Right hindlimb (tissue), 1 donor: Measurements from ENCODE around the gene ZCCHC17.
"Not testable (repeated sequence)": the region's sequence is repeated elsewhere in the genome, so short reads cannot be mapped to it uniquely, and the experiment has no call there.

Experiments
- DNase-seq: peaks from one replicate; pipeline ENCODE4 v3.0.0-alpha.2; 2018

The ZCCHC17 gene

GRCh38 chr1:31372051-31372450 lies 75.2 kb downstream of the ZCCHC17 start:
- no peak for DNase-seq

- DNase-seq: no peak
Observed at GRCh38 chr1:31372751-31373055, 75.9 kb downstream of the ZCCHC17 start.

GRCh38 chr1:31373056-31373896 lies 76.4 kb downstream of the ZCCHC17 start, which contains the start of gene FABP3:
Gene FABP3 (minus strand): TSS chr1:31373076. CDS start chr1:31373014, 62 bp downstream.
- DNase-seq: peak; percentile 92

GRCh38 chr1:31373897-31374486 lies 77.2 kb downstream of the ZCCHC17 start:
- no peak for DNase-seq

- peak; percentile 90 for DNase-seq
Observed at GRCh38 chr1:31374511-31375196, 77.8 kb downstream of the ZCCHC17 start.

GRCh38 chr1:31376375-31377134 lies 79.7 kb downstream of the ZCCHC17 start:
- peak; percentile 93 for DNase-seq

GRCh38 chr1:31377364-31377863 lies 80.6 kb downstream of the ZCCHC17 start:
- DNase-seq: no peak

DNA sequence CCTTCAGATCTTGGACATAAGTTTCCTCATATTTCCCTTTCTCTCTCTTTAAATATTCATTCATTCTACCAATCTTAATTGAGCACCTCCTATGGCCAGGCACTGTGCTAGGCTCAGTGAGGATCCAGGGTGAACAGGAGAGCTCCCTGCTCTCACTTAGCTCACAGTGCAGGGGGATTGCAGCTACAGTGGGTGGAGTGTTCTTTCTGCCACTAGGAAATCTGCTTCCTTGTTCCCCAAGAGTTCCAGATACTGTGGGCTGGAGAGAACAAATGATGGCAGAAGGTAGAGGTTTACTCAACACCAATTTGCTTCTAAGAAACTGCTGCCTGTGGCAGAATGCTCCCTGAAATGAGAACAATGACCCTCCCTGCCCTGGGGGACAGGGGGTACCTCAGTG lies 81.2 kb downstream of the ZCCHC17 start:
- no peak for DNase-seq

- no peak for DNase-seq
Observed at GRCh38 chr1:31380181-31380580, 83.3 kb downstream of the ZCCHC17 start.

GRCh38 chr1:31381394-31382294 lies 84.8 kb downstream of the ZCCHC17 start:
- DNase-seq: peak; percentile 31

GRCh38 chr1:31382379-31382989 lies 85.7 kb downstream of the ZCCHC17 start:
- DNase-seq: no peak

DNA sequence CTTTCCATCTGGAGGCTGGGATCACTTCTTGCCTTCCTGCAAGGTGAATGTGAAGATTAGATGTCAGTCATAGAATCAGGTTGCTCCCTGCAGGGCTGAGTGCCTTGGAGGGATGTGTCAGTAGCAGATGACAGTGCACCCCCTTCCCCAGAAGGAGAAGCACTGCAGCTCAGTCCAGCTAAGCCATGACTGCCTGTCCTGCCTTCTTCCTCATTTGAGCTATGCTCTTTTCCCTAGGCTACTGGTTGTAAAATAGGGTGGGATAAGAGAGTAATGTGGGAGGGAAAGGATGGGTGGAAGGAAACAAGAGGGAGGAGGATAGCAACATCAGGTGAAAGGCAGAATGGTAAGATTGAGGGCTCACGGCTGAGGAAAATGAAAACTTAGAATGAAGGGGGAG lies 87.1 kb downstream of the ZCCHC17 start:
- no peak for DNase-seq

- not testable (repeated sequence) for DNase-seq
Observed at GRCh38 chr1:31386576-31387243, 89.9 kb downstream of the ZCCHC17 start.

- DNase-seq: no peak
Observed at GRCh38 chr1:31387612-31388011, 90.8 kb downstream of the ZCCHC17 start.

DNA sequence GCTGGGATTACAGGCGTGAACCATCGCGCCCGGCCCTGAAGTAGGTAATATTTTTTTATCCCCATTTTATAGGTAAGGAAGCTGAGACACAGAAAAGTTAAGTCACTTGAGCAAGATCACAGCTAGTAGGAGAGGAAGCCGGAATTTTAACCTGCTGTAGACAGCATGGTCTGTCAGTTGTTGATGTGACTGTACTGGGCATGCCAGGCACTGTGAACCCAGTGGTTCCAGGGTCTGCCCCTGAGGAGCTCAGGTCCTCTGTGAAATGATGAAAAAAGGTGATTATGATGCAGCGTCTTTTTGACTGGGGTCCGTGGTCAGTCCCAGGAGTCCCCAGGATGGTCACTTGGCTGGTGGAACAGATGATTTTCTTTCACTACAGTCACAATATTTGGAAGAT lies 92.8 kb downstream of the ZCCHC17 start:
- no peak for DNase-seq

DNA sequence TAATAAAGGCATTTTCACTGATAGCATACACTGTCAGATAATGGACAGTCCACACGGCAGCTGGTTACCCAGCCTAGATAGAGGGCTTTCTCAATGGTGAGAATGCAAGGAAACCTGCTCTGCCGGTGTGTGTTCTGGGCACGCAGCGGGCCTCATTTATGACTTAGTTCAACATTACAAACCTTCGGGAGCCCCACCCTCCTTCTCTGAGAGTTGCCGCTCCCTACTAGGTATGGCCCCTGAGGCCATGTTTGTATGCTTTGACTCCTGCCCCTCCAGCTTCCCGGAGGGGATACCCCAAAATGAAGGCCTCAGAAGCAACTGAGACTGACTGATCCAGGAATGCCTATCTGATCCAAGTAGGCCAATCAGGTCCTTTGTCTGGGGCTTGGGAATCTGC lies 93.2 kb downstream of the ZCCHC17 start:
- DNase-seq: no peak

DNA sequence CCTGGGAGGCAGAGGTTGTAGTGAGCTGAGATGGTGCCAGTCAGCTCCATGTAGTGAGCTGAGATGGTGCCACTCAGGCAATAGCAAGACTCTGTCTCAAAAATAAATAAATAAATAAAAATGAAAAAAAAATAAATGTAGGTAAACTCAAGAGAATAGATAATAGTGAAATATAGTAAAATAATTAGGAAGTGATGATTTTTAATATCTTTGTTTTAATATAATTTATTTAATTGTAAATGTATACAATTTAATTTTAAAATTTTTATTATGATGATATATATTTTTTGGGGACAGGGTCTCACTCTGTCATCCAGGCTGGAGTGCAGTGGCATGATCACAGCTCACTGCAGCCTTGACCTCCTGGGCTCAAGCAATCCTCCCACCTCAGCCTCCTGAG lies 96.6 kb downstream of the ZCCHC17 start:
- no peak for DNase-seq

DNA sequence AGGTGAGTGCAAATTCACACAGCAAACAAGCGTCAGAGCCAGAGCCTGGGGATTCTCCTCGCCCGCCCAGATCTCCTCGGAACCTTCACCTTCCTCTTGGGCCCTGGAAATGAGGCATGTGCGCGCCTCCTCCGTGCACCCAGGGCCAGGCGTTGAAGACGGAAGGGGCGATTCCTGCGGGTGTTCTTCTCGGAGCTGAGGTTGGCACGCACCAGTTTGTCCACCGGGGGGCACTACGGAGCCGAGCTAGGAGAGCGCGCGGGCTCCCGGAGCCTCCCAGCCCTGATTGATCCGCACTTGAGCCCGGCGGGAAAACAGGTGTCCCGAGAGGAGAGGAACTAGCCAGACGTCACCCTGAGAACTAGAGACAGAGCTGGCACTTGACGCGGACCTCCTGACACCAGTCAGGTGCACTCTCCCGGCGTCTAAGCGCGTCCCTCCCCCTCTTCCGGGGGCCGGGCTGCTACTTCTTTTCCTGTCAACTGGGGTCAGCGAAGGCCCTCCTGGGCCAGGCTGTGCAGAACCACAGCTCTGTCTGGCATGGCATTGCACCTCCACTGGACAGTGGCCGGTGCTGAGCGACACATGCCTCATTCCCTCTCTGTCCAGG lies 97.9 kb downstream of the ZCCHC17 start:
- peak; percentile 87 for DNase-seq

DNA sequence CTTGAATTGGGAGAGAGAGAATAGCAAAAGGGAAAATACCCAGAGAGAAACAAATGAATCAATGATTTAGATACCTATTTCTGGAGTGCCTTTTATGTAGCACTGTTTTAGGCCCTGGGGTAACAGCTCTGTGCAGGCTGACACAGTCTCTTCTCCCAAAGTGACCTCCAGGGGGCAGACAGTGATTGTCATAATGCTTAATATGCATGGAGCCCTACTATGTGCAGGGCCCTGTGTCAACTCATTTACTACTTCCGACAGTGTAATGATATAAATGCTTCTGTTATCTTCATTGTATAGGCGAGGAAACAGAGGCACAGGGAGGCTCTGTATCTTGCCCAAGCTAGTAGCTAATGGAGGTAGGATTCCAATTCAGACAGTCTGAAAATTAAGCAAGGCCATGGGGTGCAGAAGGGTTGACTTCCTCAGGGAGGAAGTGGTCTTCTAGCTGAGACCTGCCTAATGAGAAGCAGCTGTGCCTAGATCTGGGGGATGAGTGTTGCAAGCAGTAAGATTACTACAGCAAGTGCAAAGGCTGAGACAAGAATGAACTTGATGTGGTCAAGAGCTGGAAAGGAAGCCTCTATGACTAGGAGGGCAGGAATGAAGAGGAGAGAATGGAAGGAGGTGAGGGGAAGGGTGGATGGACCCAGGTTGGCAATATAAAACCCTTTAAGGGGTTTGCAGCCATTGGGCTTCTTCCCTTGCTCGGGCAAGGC lies 100.0 kb downstream of the ZCCHC17 start:
- no peak for DNase-seq
